ENCODE measurements around the gene UTY.

UTY gene

DNA sequence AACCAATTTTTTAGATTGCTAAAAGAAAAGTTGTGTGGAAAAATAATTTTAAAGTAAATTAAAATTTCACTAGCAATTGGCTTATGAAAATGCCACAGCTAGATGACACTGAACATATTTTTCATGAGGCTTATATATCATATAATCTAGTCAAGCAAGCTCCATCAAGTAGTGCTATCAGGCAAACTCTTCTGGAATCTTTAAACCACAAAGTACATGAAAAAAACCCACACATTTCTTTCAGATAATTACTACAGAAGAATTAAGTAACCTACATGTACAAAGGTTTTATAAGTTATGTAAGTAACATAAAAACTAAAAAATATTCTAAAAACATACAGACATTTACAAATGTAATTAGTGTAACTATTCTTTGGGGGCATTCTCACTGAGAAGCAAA, 229.4 kb downstream of the UTY start:
- Histone ChIP-seq H3K4me3 (replicated peaks; ENCODE audit: low read depth, low read length) (no peak overlapping the region), H3K36me3 (ENCODE audit: control insufficient read depth, insufficient read depth, low read length) (no peaks in the 10 kb centered on the region), H3K27me3 (replicated peaks; ENCODE audit: control insufficient read depth, insufficient read depth, low read length) (no peaks in the 10 kb centered on the region)
- DNase-seq (ENCODE audit: extremely low read depth, insufficient read length), result no peak
- TF ChIP-seq, protein P1, sequence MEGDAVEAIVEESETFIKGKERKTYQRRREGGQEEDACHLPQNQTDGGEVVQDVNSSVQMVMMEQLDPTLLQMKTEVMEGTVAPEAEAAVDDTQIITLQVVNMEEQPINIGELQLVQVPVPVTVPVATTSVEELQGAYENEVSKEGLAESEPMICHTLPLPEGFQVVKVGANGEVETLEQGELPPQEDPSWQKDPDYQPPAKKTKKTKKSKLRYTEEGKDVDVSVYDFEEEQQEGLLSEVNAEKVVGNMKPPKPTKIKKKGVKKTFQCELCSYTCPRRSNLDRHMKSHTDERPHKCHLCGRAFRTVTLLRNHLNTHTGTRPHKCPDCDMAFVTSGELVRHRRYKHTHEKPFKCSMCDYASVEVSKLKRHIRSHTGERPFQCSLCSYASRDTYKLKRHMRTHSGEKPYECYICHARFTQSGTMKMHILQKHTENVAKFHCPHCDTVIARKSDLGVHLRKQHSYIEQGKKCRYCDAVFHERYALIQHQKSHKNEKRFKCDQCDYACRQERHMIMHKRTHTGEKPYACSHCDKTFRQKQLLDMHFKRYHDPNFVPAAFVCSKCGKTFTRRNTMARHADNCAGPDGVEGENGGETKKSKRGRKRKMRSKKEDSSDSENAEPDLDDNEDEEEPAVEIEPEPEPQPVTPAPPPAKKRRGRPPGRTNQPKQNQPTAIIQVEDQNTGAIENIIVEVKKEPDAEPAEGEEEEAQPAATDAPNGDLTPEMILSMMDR (IDR thresholded peaks at IDR 0.05; ENCODE audit: insufficient read depth, low read length, poor library complexity, severe bottlenecking), result no peak

- Histone ChIP-seq H3K27me3 (replicated peaks; ENCODE audit: control insufficient read depth, insufficient read depth, low read length) (no peaks in the 10 kb centered on the region), H3K36me3 (ENCODE audit: control insufficient read depth, insufficient read depth, low read length) (no peaks in the 10 kb centered on the region), H3K4me3 (replicated peaks; ENCODE audit: low read depth, low read length) (no peak overlapping the region)
- DNase-seq (ENCODE audit: extremely low read depth, insufficient read length), result no peak
- TF ChIP-seq, protein P1 (IDR thresholded peaks at IDR 0.05; ENCODE audit: insufficient read depth, low read length, poor library complexity, severe bottlenecking), result no peak
These were observed 236.1 kb downstream of the UTY start for GRCh38 chrY:13243716-13244115.

DNA sequence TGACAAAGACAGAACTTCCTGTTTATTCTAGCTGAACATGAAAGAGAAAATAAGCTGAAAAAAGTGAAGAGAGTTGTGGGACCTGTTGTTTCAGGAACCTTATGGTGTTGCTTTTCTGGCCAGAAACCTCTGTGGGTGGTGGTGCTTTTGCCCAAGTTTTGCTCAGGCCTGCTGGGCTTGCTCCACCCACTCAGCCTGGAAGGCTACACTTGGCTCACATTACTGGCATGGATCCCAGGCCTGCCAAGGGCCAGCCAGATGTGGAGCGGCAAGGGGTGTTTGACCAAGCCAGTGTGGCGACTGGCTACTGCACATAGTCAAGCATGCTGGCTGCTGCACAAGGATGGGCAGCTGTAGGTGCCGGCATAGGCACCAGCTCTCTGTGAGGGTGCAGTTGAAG, 245.9 kb downstream of the UTY start:
- TF ChIP-seq, protein P1 (IDR thresholded peaks at IDR 0.05; ENCODE audit: insufficient read depth, low read length, poor library complexity, severe bottlenecking), result no peak
- no peak for DNase-seq (ENCODE audit: extremely low read depth, insufficient read length)
- Histone ChIP-seq H3K4me3 (replicated peaks; ENCODE audit: low read depth, low read length) (no peak overlapping the region), H3K36me3 (ENCODE audit: control insufficient read depth, insufficient read depth, low read length) (no peaks in the 10 kb centered on the region), H3K27me3 (replicated peaks; ENCODE audit: control insufficient read depth, insufficient read depth, low read length) (no peaks in the 10 kb centered on the region)

DNA sequence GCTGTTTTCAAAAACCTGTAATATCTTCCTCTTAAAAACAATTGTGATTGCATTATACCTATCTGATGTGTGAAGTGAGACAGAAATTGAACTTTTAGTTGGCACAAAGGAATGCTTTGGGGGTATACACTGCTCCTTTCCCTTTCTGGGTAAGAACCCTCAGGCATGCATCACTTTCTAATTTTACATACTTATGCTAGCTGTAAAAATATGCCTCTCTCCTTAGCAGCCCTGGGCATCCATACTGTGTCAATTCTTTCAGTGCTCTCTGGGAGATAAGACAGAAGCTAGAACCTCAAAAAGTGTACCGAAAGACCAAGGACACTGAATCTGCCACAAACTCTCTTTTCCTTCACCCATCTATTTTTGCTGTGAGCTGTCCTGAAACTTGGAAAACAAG, 246.7 kb downstream of the UTY start:
- no peak for DNase-seq (ENCODE audit: extremely low read depth, insufficient read length)
- H3K4me3 ChIP-seq (replicated peaks; ENCODE audit: low read depth, low read length), result no peak overlapping the region
- TF ChIP-seq, protein P1 (IDR thresholded peaks at IDR 0.05; ENCODE audit: insufficient read depth, low read length, poor library complexity, severe bottlenecking), result no peak
- H3K36me3 ChIP-seq (ENCODE audit: control insufficient read depth, insufficient read depth, low read length), result no peaks in the 10 kb centered on the region
- H3K27me3 ChIP-seq (replicated peaks; ENCODE audit: control insufficient read depth, insufficient read depth, low read length), result no peaks in the 10 kb centered on the region

DNA sequence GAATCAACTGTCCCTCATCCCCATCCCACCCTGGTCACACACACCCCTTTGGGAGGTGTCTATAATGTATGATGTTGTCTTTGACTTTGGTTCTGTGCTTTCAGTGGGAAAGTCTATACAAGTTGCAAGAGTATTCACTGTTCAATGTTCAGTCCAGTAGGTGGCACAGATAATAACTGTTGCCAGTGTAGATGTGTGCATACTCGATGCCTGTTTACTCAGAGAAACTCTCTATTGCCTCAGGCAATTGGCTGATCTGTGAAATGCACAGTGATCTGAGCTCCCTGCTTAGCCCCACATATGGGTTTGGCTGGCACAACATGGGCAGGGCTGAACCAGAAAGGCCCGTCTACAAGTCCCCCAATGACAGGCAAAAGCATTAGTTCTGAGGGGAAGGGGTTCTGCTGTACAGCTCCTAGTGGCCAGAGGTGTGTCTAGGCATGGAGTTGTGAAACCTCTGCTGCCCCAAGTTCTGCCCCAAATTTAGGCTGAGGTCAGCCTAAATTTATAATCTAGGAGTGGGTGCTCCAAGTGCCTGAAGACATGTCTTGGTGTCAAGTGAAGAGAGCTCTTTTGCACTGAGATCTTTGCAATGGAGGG, 252.4 kb downstream of the UTY start:
- no peaks in the 10 kb centered on the region for H3K36me3 ChIP-seq (ENCODE audit: control insufficient read depth, insufficient read depth, low read length)
- no peak for DNase-seq (ENCODE audit: extremely low read depth, insufficient read length)
- TF ChIP-seq, protein P1 (IDR thresholded peaks at IDR 0.05; ENCODE audit: insufficient read depth, low read length, poor library complexity, severe bottlenecking), result no peak
- H3K4me3 ChIP-seq (replicated peaks; ENCODE audit: low read depth, low read length), result no peak overlapping the region
- no peaks in the 10 kb centered on the region for H3K27me3 ChIP-seq (replicated peaks; ENCODE audit: control insufficient read depth, insufficient read depth, low read length)

Measured in GM06990 (cell line).